Astrocyte (in vitro differentiated cells and primary cell): Measurements from ENCODE around the gene STMN3.

Experiments
- CTCF ChIP-seq: IDR thresholded peaks from 2 replicates; pipeline ENCODE4 v1.5.1; 2011; ENCODE audit warnings: low read depth, mild to moderate bottlenecking, inconsistent platforms, low read length, moderate library complexity; ENCODE audit not compliant: insufficient read depth
- EZH2 ChIP-seq: IDR thresholded peaks from 2 replicates; pipeline ENCODE4 v1.6.1; 2012; ENCODE audit warnings: mild to moderate bottlenecking, low read length, inconsistent platforms; ENCODE audit not compliant: insufficient read depth

- TF ChIP-seq EZH2 (no peak), CTCF (no peak)
These were observed 34.8 kb downstream of the STMN3 start for GRCh38 chr20:63618291-63618980.
